ENCODE results near the gene ATP2B2. TPM values are rescaled to one million over a fixed set of nuclear protein-coding genes. Genes with fewer than 3 reads are reported as not detected.

Gene ATP2B2
- total RNA-seq, 1 experiment from 2014 or later = not detected

- Mint-ChIP-seq H3K27me3 (ENCODE audit: insufficient read depth, unreplicated experiment) (peaks cover 83% of the 10 kb centered on the region), H3K36me3 (ENCODE audit: insufficient read depth, unreplicated experiment) (no peaks in the 10 kb centered on the region), H3K27ac (ENCODE audit: low read depth, unreplicated experiment) (no peak overlapping the region), H3K9me3 (ENCODE audit: unreplicated experiment) (no peaks in the 10 kb centered on the region), H3K4me3 (ENCODE audit: unreplicated experiment) (no peak overlapping the region), H3K4me1 (ENCODE audit: insufficient read depth, unreplicated experiment) (no peaks in the 10 kb centered on the region)
- CTCF ChIA-PET = no interaction called here
- POLR2A ChIA-PET = no interaction called here
- no peak for DNase-seq (ENCODE audit: unreplicated experiment)
- BruUV-seq (replicated peaks) = no TSS peak
- TF ChIP-seq, protein P1, sequence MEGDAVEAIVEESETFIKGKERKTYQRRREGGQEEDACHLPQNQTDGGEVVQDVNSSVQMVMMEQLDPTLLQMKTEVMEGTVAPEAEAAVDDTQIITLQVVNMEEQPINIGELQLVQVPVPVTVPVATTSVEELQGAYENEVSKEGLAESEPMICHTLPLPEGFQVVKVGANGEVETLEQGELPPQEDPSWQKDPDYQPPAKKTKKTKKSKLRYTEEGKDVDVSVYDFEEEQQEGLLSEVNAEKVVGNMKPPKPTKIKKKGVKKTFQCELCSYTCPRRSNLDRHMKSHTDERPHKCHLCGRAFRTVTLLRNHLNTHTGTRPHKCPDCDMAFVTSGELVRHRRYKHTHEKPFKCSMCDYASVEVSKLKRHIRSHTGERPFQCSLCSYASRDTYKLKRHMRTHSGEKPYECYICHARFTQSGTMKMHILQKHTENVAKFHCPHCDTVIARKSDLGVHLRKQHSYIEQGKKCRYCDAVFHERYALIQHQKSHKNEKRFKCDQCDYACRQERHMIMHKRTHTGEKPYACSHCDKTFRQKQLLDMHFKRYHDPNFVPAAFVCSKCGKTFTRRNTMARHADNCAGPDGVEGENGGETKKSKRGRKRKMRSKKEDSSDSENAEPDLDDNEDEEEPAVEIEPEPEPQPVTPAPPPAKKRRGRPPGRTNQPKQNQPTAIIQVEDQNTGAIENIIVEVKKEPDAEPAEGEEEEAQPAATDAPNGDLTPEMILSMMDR (IDR thresholded peaks at IDR 0.05; ENCODE audit: unreplicated experiment) = no peak
- intact Hi-C loops (cut with micrococcal nuclease) = no loop called here
These were observed 19.5 kb upstream of the ATP2B2 start for GRCh38 chr3:10524799-10525301.

DNA sequence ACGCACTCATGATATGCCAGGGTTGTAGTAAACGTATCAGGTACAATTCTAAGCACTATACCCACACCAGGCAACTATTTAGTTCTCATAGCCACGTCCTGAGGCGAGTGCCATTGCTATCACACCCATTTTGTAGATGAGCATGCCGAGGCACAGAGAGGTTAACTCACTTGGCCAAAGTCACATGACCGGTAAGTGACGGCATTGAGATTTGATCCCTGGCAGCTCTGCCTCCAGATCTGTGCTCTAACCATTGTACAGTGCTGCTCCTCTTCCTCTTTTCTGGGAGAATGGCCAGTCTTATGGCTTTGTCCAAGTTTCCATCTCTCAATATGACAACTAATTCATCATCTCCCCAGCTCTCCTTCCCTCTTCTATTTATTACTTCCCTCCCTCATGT lies 18.9 kb upstream of the ATP2B2 start:
- CTCF ChIA-PET = interaction anchor here (0.9 to 1.3 kb wide), 3 partner anchors 9 to 214 kb away, joined by 3 to 4 read pairs (median 3); no protein-coding TSS in a partner anchor
- Mint-ChIP-seq H3K36me3 (ENCODE audit: insufficient read depth, unreplicated experiment) (no peaks in the 10 kb centered on the region), H3K4me1 (ENCODE audit: insufficient read depth, unreplicated experiment) (no peaks in the 10 kb centered on the region), H3K27me3 (ENCODE audit: insufficient read depth, unreplicated experiment) (peaks cover 83% of the 10 kb centered on the region), H3K27ac (ENCODE audit: low read depth, unreplicated experiment) (no peak overlapping the region), H3K9me3 (ENCODE audit: unreplicated experiment) (no peaks in the 10 kb centered on the region), H3K4me3 (ENCODE audit: unreplicated experiment) (no peak overlapping the region)
- TF ChIP-seq, protein P1 (IDR thresholded peaks at IDR 0.05; ENCODE audit: unreplicated experiment) = no peak
- no TSS peak for BruUV-seq (replicated peaks)
- DNase-seq (ENCODE audit: unreplicated experiment) = no peak
- POLR2A ChIA-PET = no interaction called here
- intact Hi-C loops (cut with micrococcal nuclease) = no loop called here

- no peak overlapping the region for H3K27ac Mint-ChIP-seq (ENCODE audit: low read depth, unreplicated experiment)
These were observed 18.2 kb upstream of the ATP2B2 start for GRCh38 chr3:10523561-10523960.

GRCh38 chr3:10522646-10523303 lies 17.4 kb upstream of the ATP2B2 start:
- DNase-seq (ENCODE audit: unreplicated experiment) = no peak
- Mint-ChIP-seq H3K4me3 (ENCODE audit: unreplicated experiment) (no peak overlapping the region), H3K9me3 (ENCODE audit: unreplicated experiment) (no peaks in the 10 kb centered on the region), H3K27me3 (ENCODE audit: insufficient read depth, unreplicated experiment) (peaks cover 81% of the 10 kb centered on the region), H3K36me3 (ENCODE audit: insufficient read depth, unreplicated experiment) (no peaks in the 10 kb centered on the region), H3K27ac (ENCODE audit: low read depth, unreplicated experiment) (no peak overlapping the region), H3K4me1 (ENCODE audit: insufficient read depth, unreplicated experiment) (no peaks in the 10 kb centered on the region)
- no TSS peak for BruUV-seq (replicated peaks)
- ChIA-PET POLR2A (interaction anchor here (0.6 kb wide), 1 partner anchor 1930 kb away, joined by 3 read pairs; no protein-coding TSS in a partner anchor), CTCF (no interaction called here)
- intact Hi-C loops (cut with micrococcal nuclease) = no loop called here
- TF ChIP-seq, protein P1 (IDR thresholded peaks at IDR 0.05; ENCODE audit: unreplicated experiment) = no peak

More at GRCh38 chr3:10523561-10523960, 18.2 kb upstream of the ATP2B2 start:
- intact Hi-C loops (cut with micrococcal nuclease) = no loop called here
- peaks cover 83% of the 10 kb centered on the region for H3K27me3 Mint-ChIP-seq (ENCODE audit: insufficient read depth, unreplicated experiment)
- H3K36me3 Mint-ChIP-seq (ENCODE audit: insufficient read depth, unreplicated experiment) = no peaks in the 10 kb centered on the region
- TF ChIP-seq, protein P1 (IDR thresholded peaks at IDR 0.05; ENCODE audit: unreplicated experiment) = no peak
- DNase-seq (ENCODE audit: unreplicated experiment) = no peak
- BruUV-seq (replicated peaks) = no TSS peak
- ChIA-PET CTCF (interaction anchor here (0.9 to 1.3 kb wide), 3 partner anchors 10 to 215 kb away, joined by 3 to 4 read pairs (median 3); no protein-coding TSS in a partner anchor), POLR2A (no interaction called here)
- H3K9me3 Mint-ChIP-seq (ENCODE audit: unreplicated experiment) = no peaks in the 10 kb centered on the region
- no peaks in the 10 kb centered on the region for H3K4me1 Mint-ChIP-seq (ENCODE audit: insufficient read depth, unreplicated experiment)
- H3K4me3 Mint-ChIP-seq (ENCODE audit: unreplicated experiment) = no peak overlapping the region
